Liver (tissue), 9 donors: ENCODE results near the gene PRPF18. TPM values are rescaled to one million over a fixed set of nuclear protein-coding genes. Genes with fewer than 3 reads are reported as not detected.
A peak's percentile ranks its signal among the peaks of the same experiment; 100 is the strongest.
"Not testable (repeated sequence)": the region's sequence is repeated elsewhere in the genome, so short reads cannot be mapped to it uniquely, and the experiment has no call there.

ENCODE experiments used
- DNase-seq: peaks from one replicate; pipeline ENCODE4 v3.0.0-alpha.2; 2017; ENCODE audit warnings: low spot score
- H3K27ac ChIP-seq, 2 donors: one replicate each; pipeline ENCODE4 v1.7.0; 2013; ENCODE audit warnings: inconsistent platforms in 2 of 2, low read length in 2 of 2, control low read depth in 1 of 2, low read depth in 1 of 2, mild to moderate bottlenecking in 1 of 2
- H3K27me3 ChIP-seq, 4 donors: one replicate each; pipeline versions ENCODE4 v1.6.1 to v1.7.0; 2013; ENCODE audit warnings: low read length in 3 of 4, inconsistent platforms in 1 of 4, mild to moderate bottlenecking in 1 of 4, moderate library complexity in 1 of 4; ENCODE audit not compliant: control insufficient read depth in 4 of 4, insufficient read depth in 4 of 4
- H3K36me3 ChIP-seq, 4 donors: one replicate each; pipeline versions ENCODE4 v1.6.1 to v1.7.0; 2013; ENCODE audit warnings: low read length in 3 of 4, mild to moderate bottlenecking in 3 of 4, low read depth in 1 of 4, moderate library complexity in 1 of 4; ENCODE audit not compliant: control insufficient read depth in 4 of 4, insufficient read depth in 3 of 4
- H3K4me1 ChIP-seq, 4 donors: one replicate each; pipeline versions ENCODE4 v1.6.1 to v1.7.0; 2013; ENCODE audit warnings: low read length in 3 of 4, mild to moderate bottlenecking in 3 of 4, moderate library complexity in 1 of 4; ENCODE audit not compliant: control insufficient read depth in 4 of 4, insufficient read depth in 4 of 4
- H3K4me3 ChIP-seq, 3 donors: one replicate each; pipeline versions ENCODE4 v1.6.1 to v1.7.0; 2013; ENCODE audit warnings: low read length in 3 of 3, control low read depth in 1 of 3, low read depth in 1 of 3, mild to moderate bottlenecking in 1 of 3
- H3K9ac ChIP-seq, 2 donors: one replicate each; pipeline ENCODE4 v1.7.0; 2013; ENCODE audit warnings: low read length in 2 of 2, mild to moderate bottlenecking in 2 of 2, moderate library complexity in 2 of 2, control low read depth in 1 of 2, low read depth in 1 of 2
- H3K9me3 ChIP-seq, 4 donors: one replicate each; pipeline versions ENCODE4 v1.6.1 to v1.7.0; 2013; ENCODE audit warnings: low read length in 3 of 4; ENCODE audit not compliant: control insufficient read depth in 4 of 4
- ATF3 ChIP-seq: IDR thresholded peaks from 2 replicates; pipeline ENCODE4 v1.6.1; 2016; ENCODE audit warnings: antibody characterized with exemption
- EGR1 ChIP-seq, 2 donors: IDR thresholded peaks; 2 replicates each; pipeline ENCODE4 v1.6.1; 2016 to 2018; ENCODE audit warnings: antibody characterized with exemption in 2 of 2, low read depth in 2 of 2
- FOXA1 ChIP-seq: IDR thresholded peaks from 2 replicates; pipeline ENCODE4 v1.6.1; 2016; ENCODE audit warnings: antibody characterized with exemption
- FOXA2 ChIP-seq: IDR thresholded peaks from 2 replicates; pipeline ENCODE4 v1.6.1; 2016; ENCODE audit warnings: antibody characterized with exemption
- GABPA ChIP-seq, 2 donors: IDR thresholded peaks in 1 of 2; conservative IDR thresholded peaks in 1 of 2; 2 replicates each; pipeline ENCODE4 v1.6.1; 2016; ENCODE audit warnings: antibody characterized with exemption in 2 of 2, mild to moderate bottlenecking in 1 of 2, moderate library complexity in 1 of 2
- HNF4A ChIP-seq, 2 donors: conservative IDR thresholded peaks; 2 replicates each; pipeline ENCODE4 v1.6.1; 2016; ENCODE audit warnings: antibody characterized with exemption in 2 of 2, mild to moderate bottlenecking in 2 of 2
- HNF4G ChIP-seq: IDR thresholded peaks from 2 replicates; pipeline ENCODE4 v1.6.1; 2016; ENCODE audit warnings: antibody characterized with exemption
- JUND ChIP-seq, 2 donors: IDR thresholded peaks; 2 replicates each; pipeline ENCODE4 v1.6.1; 2016; ENCODE audit warnings: antibody characterized with exemption in 2 of 2
- MAX ChIP-seq: IDR thresholded peaks from 2 replicates; pipeline ENCODE4 v1.6.1; 2016; ENCODE audit warnings: antibody characterized with exemption
- NR2F2 ChIP-seq: IDR thresholded peaks from 2 replicates; pipeline ENCODE4 v1.6.1; 2016; ENCODE audit warnings: antibody characterized with exemption
- RAD21 ChIP-seq, 2 donors: IDR thresholded peaks; 2 replicates each; pipeline ENCODE4 v1.6.1; 2016; ENCODE audit warnings: antibody characterized with exemption in 2 of 2, mild to moderate bottlenecking in 2 of 2
- REST ChIP-seq: IDR thresholded peaks from 2 replicates; pipeline ENCODE4 v1.6.1; 2016; ENCODE audit warnings: antibody characterized with exemption, mild to moderate bottlenecking
- RXRA ChIP-seq, 2 donors: IDR thresholded peaks; 2 replicates each; pipeline ENCODE4 v1.6.1; 2017 to 2018; ENCODE audit warnings: antibody characterized with exemption in 2 of 2, mild to moderate bottlenecking in 1 of 2
- SP1 ChIP-seq: IDR thresholded peaks from 2 replicates; pipeline ENCODE4 v1.6.1; 2018; ENCODE audit warnings: antibody characterized with exemption, mild to moderate bottlenecking
- TAF1 ChIP-seq: conservative IDR thresholded peaks from 2 replicates; pipeline ENCODE4 v1.6.1; 2016; ENCODE audit warnings: antibody characterized with exemption, mild to moderate bottlenecking
- YY1 ChIP-seq: IDR thresholded peaks from 2 replicates; pipeline ENCODE4 v1.6.1; 2016; ENCODE audit warnings: antibody characterized with exemption, mild to moderate bottlenecking
- ZBTB33 ChIP-seq: IDR thresholded peaks from 2 replicates; pipeline ENCODE4 v1.6.1; 2016; ENCODE audit warnings: antibody characterized with exemption
- WGBS: extraction: QIAGEN DNeasy Blood & Tissue Kit; methylation state at CpG from one replicate; pipeline ENCODE4 v1.1.7; 2013; 5-methylcytosine and 5-hydroxymethylcytosine counted together
- polyA plus RNA-seq, 2 donors: library from polyadenylated mRNA; stranded (reverse) in 1 of 2; unstranded in 1 of 2; fragments of 200-250 nt in 1 of 2; fragments of >200 nt in 1 of 2; fragmentation: Nextera tagmentation in 1 of 2; extraction: Ambion mirVana in 1 of 2; gene quantifications; one replicate each; pipeline versions ENCODE4 v1.2.1 to v1.2.3, GENCODE V29; 2013 to 2015
- total RNA-seq, 2 donors: library from RNA; depleted of rRNA; stranded (reverse); fragments of >200 nt; gene quantifications; one replicate each; pipeline ENCODE4 v1.2.3, GENCODE V29; 2014
- TF ChIP-seq, protein P1 (sequence below): fragments of 150-350 bp; IDR thresholded peaks from 2 replicates; pipeline ENCODE4 v1.5.1; 2017; ENCODE audit warnings: improper control_type of control experiment, low read depth, low read length; ENCODE audit not compliant: missing input control
- donor health status: healthy.
- donor health status: healthy.
- donor health status: healthy.
- donor health status: healthy.
- donor health status: healthy.

PRPF18 gene
- 10 to 100 TPM; 14.4 to 28.3 TPM for total RNA-seq
- 10 to 100 TPM; 10.0 to 14.7 TPM for polyA plus RNA-seq

GRCh38 chr10:13586676-13587355 is at the start of gene PRPF18:
PRPF18 (plus strand) TSS chr10:13586965; CDS start chr10:13587087, 122 bp downstream.
- peak within 1 kb of the TSS; percentile 9 to 25 for H3K27ac ChIP-seq
- H3K9me3 ChIP-seq: no peaks in the 10 kb centered on the region
- peak within 1 kb of the TSS; percentile 56 to 100 (median 99) for H3K4me3 ChIP-seq
- DNase-seq: peak; percentile 91
- under 1% methylated on average over 38 of the region's 38 CpGs for WGBS
- H3K36me3 ChIP-seq: no peaks in the 10 kb centered on the region
- TF ChIP-seq SP1 (peak; percentile 54), GABPA (IDR thresholded peaks at IDR 0.05 in 1 of 2, conservative IDR thresholded peaks at IDR 0.05 in 1 of 2) (peak; percentile 98 to 99), ATF3 (no peak), ZBTB33 (peak; percentile 56), FOXA1 (no peak), MAX (peak; percentile 66), JUND (IDR thresholded peaks at IDR 0.05) (no peak), HNF4G (no peak), RAD21 (IDR thresholded peaks at IDR 0.05) (peak; percentile 69 to 76), RXRA (IDR thresholded peaks at IDR 0.05) (peak; percentile 34 to 57), HNF4A (conservative IDR thresholded peaks at IDR 0.05) (peak in 1 of 2 donors; percentile 20), YY1 (no peak), FOXA2 (no peak), EGR1 (IDR thresholded peaks at IDR 0.05; ENCODE audit: low read depth in 2 of 2) (peak in 1 of 2 donors; percentile 33), TAF1 (peak; percentile 66), REST (peak; percentile 35), NR2F2 (no peak)
- TF ChIP-seq, protein P1, sequence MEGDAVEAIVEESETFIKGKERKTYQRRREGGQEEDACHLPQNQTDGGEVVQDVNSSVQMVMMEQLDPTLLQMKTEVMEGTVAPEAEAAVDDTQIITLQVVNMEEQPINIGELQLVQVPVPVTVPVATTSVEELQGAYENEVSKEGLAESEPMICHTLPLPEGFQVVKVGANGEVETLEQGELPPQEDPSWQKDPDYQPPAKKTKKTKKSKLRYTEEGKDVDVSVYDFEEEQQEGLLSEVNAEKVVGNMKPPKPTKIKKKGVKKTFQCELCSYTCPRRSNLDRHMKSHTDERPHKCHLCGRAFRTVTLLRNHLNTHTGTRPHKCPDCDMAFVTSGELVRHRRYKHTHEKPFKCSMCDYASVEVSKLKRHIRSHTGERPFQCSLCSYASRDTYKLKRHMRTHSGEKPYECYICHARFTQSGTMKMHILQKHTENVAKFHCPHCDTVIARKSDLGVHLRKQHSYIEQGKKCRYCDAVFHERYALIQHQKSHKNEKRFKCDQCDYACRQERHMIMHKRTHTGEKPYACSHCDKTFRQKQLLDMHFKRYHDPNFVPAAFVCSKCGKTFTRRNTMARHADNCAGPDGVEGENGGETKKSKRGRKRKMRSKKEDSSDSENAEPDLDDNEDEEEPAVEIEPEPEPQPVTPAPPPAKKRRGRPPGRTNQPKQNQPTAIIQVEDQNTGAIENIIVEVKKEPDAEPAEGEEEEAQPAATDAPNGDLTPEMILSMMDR: peak; percentile 94
- no peaks in the 10 kb centered on the region for H3K27me3 ChIP-seq
- H3K4me1 ChIP-seq: peaks cover 6 to 12% (median 8%) of the 10 kb centered on the region in 4 donors
- peak within 1 kb of the TSS; percentile 75 to 97 for H3K9ac ChIP-seq

DNA sequence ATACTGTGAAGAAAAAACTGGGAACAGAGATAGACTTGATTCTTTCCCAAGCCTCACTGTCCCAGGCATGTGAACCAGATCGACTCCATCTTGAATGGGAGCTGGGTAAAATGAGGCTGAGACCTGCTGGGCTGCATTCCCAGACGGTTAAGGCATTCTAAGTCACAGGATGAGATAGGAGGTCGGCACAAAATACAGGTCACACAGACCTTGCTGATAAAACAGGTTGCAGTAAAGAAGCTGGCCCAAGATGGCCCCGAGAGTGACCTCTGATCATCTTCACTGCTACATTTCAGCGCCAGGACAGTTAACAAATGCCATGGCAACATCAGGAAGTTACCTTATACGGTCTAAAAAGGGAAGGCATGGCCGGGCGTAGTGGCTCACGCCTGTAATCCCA is 48.8 kb upstream of the PRPF18 start:
- H3K9ac ChIP-seq, H3K27ac ChIP-seq, H3K9me3 ChIP-seq, H3K4me3 ChIP-seq, H3K4me1 ChIP-seq, H3K36me3 ChIP-seq, DNase-seq, H3K27me3 ChIP-seq: not testable (repeated sequence)
- 60% methylated on average over 9 of the region's 9 CpGs for WGBS
